GM19395 (cell line): ENCODE measurements around the gene KDM4B.

Experiments used
- ATAC-seq: cut with Tn5 transposase; IDR thresholded peaks from one replicate; pipeline ENCODE4 v1.9.1; 2021; ENCODE audit warnings: mild to moderate bottlenecking, moderate library complexity; ENCODE audit not compliant: unreplicated experiment

Gene KDM4B

DNA sequence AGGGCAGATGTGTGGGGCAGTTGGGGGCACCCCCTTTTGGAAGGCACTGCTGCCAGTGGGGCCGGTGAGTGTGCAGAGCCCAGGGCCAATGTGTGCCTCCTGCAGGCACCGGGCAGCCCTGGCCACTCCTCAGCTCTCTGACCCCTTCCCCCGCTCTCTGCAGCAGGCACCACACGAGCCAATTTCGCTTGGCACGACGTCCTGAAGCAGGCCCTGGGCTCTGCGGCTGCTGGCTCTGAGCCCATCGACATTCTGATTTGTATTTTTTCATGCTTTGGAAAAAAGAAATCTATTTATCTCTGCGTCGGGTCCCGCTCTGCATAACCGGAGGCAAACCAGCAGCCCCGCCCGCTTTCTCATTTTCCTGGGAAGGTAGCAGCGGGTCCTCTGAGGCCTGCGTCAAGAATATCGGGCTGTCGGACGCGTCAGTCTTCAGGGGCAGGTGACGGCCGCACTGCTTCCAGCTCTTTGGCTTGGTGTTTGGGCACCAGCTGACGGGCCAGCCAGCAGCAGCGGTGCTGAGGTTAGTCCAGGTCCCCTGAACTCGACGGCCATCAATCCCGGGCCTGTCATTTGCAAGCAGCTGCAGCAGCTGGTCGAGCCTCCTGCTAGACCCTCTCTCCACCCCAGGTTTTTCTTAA is 134.3 kb downstream of the KDM4B start:
- no peak for ATAC-seq

DNA sequence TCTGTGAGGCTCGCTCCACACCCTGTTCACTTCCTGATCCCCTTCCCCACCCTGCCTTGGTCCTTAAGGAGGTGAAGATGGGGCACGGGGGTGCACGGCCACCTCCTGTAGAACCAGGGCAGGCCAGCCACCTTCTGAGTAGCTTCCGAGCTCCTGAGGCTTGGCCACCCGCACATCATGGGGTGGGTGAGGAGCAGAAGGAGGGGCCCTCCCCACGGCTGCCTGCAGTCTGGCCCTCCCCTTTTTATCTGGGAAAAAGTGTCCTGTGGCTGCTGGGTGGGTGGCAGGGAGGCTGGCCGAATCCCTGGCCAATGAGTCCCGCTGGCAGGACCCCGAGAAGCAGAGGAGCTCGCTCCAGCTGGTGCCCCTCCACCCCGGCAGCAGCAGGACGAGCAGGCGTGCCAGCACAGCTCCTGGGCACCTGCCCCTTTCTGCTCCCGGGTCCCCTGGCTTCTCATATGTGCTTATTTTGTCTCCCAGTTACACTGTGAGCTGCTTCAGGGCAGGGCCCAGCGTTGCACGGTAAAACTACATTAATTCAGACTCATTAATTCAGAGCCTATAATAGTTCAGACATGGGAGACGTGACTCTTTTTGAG is 135.0 kb downstream of the KDM4B start:
- ATAC-seq = no peak

DNA sequence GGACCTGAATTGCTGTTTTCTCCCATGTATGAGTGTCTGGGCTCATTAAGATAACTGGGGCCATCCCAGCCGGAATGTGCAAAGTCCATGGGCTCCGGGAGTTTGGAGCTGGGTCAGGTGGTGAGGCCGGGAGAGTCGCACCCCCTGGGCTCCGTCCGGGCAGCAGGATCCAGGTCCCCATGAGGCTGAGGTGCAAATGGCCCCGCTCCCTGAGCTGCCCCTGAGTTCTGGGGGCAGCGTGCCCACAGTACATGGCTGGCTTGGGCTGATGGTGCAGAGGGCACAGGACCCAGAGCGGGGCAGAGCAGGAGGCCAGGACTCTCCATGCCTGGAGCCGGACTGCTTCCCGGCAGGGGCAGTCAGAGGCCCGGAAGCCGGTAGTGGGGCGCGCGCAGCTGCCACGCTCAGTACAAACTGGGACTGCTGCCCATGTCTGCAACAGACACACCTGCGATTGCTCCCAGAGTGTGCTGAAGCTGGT is 136.0 kb downstream of the KDM4B start:
- no peak for ATAC-seq

- no peak for ATAC-seq
Observed at GRCh38 chr19:5106191-5106726, 137.3 kb downstream of the KDM4B start.

GRCh38 chr19:5106971-5107370 is 138.1 kb downstream of the KDM4B start:
- no peak for ATAC-seq

- ATAC-seq = no peak
Observed at GRCh38 chr19:5107432-5108122, 138.7 kb downstream of the KDM4B start.

DNA sequence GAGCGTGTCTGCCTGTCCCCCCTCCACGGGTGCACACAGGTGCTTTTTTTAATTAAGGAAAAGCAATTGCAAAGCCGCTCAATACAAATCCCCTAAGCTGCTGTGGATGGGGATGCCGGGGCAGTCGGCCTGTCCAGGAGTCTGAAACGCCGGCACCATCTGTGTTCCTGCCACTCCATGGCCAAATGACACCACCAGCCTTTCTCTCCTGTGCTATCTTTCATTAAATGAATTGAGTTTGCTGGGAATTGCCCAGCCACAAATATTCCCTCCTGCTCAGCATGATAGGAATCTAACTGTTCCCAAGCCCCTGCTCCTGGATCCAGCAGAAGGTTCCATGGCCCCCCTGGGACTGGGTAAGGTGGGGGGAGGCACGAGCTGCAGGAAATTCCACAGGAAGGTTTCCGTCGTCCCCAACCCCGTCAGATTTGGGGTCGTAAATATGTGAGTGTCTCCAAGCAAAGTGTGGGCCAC is 139.2 kb downstream of the KDM4B start:
- ATAC-seq = no peak

DNA sequence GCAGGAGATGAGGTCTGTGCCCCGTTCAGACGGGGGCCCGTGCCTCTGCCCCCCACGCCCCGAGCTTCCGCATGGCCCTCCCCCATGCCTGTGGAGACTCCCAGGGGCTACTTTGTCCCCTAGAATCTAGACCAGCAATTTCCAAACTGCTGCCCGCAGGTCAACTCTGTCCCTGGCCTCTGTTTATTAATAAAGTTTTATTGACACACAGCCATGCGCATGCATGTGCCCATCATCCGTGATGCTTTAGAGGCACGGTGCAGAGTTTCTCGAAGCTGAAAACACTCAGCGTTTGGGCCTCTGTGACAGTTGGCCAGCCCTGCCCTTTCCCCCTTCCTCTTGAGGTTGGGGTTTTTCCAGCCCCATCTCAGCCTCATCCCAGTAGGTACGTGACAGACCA is 140.0 kb downstream of the KDM4B start:
- no peak for ATAC-seq

GRCh38 chr19:5109560-5109959 is 140.6 kb downstream of the KDM4B start:
- ATAC-seq = no peak

GRCh38 chr19:5110546-5110945 is 141.6 kb downstream of the KDM4B start:
- no peak for ATAC-seq

GRCh38 chr19:5111051-5111450 is 142.1 kb downstream of the KDM4B start:
- no peak for ATAC-seq

DNA sequence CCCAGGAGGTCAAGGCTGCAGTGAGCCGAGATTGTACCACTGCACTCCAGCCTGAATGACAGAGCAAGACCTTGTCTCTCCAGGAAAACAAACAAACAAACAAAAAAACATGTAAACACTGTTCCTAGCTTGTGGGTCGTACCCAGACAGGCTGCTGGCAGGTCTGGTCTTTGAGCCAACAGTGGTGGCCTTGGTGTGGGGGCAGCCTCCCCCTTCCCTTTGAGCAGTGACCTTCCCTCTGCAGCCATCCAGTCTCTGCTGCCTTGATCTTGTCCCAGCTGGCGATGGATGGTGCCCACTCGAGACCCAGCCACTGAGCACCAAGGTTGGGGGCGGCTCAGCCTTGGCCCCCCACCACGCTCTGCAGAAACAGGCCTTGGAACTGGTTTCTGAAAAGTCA is 143.3 kb downstream of the KDM4B start:
- no peak for ATAC-seq

- ATAC-seq = no peak
Observed at GRCh38 chr19:5112681-5113575, 144.0 kb downstream of the KDM4B start.

- ATAC-seq = no peak
Observed at GRCh38 chr19:5113633-5114586, 145.0 kb downstream of the KDM4B start.

DNA sequence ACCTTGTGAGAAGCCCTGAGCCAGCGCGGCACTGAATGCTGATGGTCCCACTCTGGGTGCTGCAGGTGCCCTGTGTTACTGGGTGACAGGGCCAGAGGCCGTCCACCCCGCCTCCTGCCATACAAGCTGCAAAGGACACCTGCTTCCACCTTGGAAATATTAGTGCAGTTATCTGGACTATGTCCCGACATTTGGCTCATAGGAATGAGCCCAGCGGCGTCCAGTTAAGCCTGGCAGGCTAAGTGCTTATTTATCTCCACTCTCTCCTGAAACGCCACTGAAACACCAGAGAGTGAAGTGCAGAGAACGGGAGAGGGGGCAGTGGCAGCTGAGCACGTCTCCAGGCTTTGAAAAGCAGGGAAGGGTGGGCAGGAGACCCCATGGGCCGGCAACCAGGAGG is 145.8 kb downstream of the KDM4B start:
- no peak for ATAC-seq

DNA sequence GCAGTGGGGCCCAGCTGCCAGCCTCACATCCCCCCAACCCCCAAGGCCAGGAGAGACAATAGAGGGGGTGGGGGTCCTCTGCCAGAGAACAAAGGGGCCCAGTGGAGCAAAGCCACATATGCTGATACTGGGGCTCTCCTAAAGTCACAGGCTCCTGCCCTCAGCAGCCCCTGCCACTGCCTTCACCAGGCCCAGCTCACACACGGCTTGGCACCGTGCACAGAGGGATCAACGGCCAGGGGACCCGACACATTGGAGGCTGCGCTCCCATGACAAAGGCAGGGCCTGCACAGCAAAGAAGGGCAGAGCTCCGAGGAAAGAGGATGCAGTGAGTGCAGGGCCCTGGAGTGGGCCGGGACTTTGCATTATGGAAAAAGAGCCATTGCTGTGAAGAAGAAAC is 146.4 kb downstream of the KDM4B start:
- no peak for ATAC-seq

- no peak for ATAC-seq
Observed at GRCh38 chr19:5115771-5116202, 146.9 kb downstream of the KDM4B start.

DNA sequence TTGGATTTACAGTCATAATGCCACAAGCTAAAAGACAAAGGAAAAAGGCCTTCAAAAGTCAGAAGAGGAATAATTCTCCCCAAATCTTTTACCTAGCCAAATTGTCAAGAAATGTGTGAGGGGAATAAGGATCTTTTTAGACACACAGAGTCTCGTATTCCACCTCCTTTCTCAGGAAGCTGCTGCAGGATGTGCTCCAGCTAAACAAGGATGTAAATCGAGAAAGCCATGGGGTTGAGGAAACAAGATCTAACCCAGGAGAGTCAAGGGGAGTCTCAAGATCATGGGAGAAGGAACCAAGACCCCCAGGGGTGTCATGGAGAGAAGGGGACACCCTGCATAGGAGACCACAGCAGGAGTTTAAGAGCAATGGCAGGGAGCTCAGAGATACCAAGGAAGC is 147.4 kb downstream of the KDM4B start:
- ATAC-seq = no peak

DNA sequence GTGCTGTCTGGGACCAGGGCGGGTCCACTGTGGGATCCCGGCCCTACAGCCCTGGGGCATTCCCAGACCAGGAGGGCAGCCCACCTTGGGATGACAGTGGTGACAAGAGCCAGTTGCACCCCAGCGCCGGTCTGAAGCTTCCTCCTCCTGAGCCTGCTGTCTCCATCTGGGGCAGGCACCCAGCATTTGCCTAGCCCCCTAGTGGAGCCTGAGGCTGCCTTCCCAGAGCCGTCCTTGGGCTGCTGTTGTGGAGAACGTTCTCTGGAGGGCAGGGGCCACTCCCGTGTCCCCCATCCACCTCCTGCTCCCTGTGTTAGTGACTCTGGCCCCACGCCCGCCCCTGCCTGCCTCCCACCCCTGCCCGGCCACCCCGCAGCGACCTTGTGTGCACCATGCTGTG is 148.5 kb downstream of the KDM4B start:
- no peak for ATAC-seq

- ATAC-seq = no peak
Observed at GRCh38 chr19:5118026-5118425, 149.1 kb downstream of the KDM4B start.
